ENCODE results near the gene BRI3BP. TPM values are rescaled to one million over a fixed set of nuclear protein-coding genes. Genes with fewer than 3 reads are reported as not detected.

BRI3BP gene
- total and polyA plus RNA-seq, 9 of the 15 experiments (the other 6 are each of a cell fraction or from before 2014, with no cell fraction given): 12.3 to 25.0 (median 16.6) TPM

GRCh38 chr12:125071456-125071855 lies 78.0 kb downstream of the BRI3BP start:
- Histone ChIP-seq H3K27ac (ENCODE audit: extremely low read depth, low read depth, low read length) (no peak overlapping the region), H4K20me1 (replicated peaks; ENCODE audit: control insufficient read depth, insufficient read depth, low read length) (0 out of 2 replicates have a peak, but pooled peaks cover 9% of the 10 kb centered on the region), H3K4me1 (replicated peaks in 1 of 2; ENCODE audit: control insufficient read depth in 2 of 2, insufficient read depth in 2 of 2, low read length in 2 of 2) (no peaks in the 10 kb centered on the region; a peak in 2 of 5 replicates), H3K9me3 (replicated peaks; ENCODE audit: control insufficient read depth, insufficient read depth, low read depth, low read length) (no peaks in the 10 kb centered on the region), H2AFZ (ENCODE audit: low read depth, low read length) (no peak overlapping the region), H3K36me3 (ENCODE audit: control insufficient read depth, insufficient read depth, low read length) (peaks cover 4% of the 10 kb centered on the region; the same call in 2 of the 3 replicates), H3K9me1 (ENCODE audit: control insufficient read depth, insufficient read depth, low read length) (no peaks in the 10 kb centered on the region), H3K4me2 (ENCODE audit: insufficient read depth, low read length) (no peak overlapping the region), H3K4me3 (no peak overlapping the region), H3K79me2 (ENCODE audit: control insufficient read depth, insufficient read depth, low read length) (peaks cover 3% of the 10 kb centered on the region; the same call in 1 of the 3 replicates), H3K27me3 (ENCODE audit: control insufficient read depth in 2 of 2, insufficient read depth in 2 of 2, low read length in 2 of 2) (peaks cover 0 to 13% of the 10 kb centered on the region in 2 experiments; a peak in 1 of 5 replicates), H3K9ac (ENCODE audit: insufficient read depth in 1 of 2, low read depth in 2 of 2, low read length in 2 of 2) (no peak overlapping the region)
- 56% methylated on average over 12 of the region's 12 CpGs for WGBS (ENCODE audit: insufficient coverage, low coverage, missing lambda C conversion rate)
- POLR2A ChIA-PET: no interaction called here
- CTCF ChIA-PET (ENCODE audit: low intra/inter-chr PET ratio): no interaction called here
- intact Hi-C loops (cut with micrococcal nuclease): no loop called here
- ATAC-seq (peak; percentile 38; the same call in 2 of the 3 replicates), FAIRE-seq (no peak), DNase-seq (ENCODE audit: extremely low read depth in 1 of 4, low spot score in 3 of 4) (no peak)
- BruUV-seq (replicated peaks): no TSS peak
- no peak for TF ChIP-seq ZNF316 (IDR thresholded peaks at IDR 0.05)
- in situ Hi-C loops (cut with MboI): no loop called here

GRCh38 chr12:125072496-125072895 lies 79.1 kb downstream of the BRI3BP start:
- FAIRE-seq (no peak), ATAC-seq (no peak), DNase-seq (ENCODE audit: extremely low read depth in 1 of 4, low spot score in 3 of 4) (no peak)
- in situ Hi-C loops (cut with MboI): no loop called here
- peaks cover 9% of the 10 kb centered on the region; the same call in 2 of the 3 replicates for H3K36me3 ChIP-seq (ENCODE audit: control insufficient read depth, insufficient read depth, low read length)
- peaks cover 0 to 13% of the 10 kb centered on the region in 2 experiments; a peak in 1 of 5 replicates for H3K27me3 ChIP-seq (ENCODE audit: control insufficient read depth in 2 of 2, insufficient read depth in 2 of 2, low read length in 2 of 2)
- H3K27ac ChIP-seq (ENCODE audit: extremely low read depth, low read depth, low read length): no peak overlapping the region
- no peak overlapping the region for H3K4me3 ChIP-seq
- H3K9me1 ChIP-seq (ENCODE audit: control insufficient read depth, insufficient read depth, low read length): no peaks in the 10 kb centered on the region
- intact Hi-C loops (cut with micrococcal nuclease): no loop called here
- CTCF ChIA-PET (ENCODE audit: low intra/inter-chr PET ratio): no interaction called here
- no peak overlapping the region for H2AFZ ChIP-seq (ENCODE audit: low read depth, low read length)
- POLR2A ChIA-PET: interaction anchor here (1.0 to 1.3 kb wide), 2 partner anchors 11 to 84 kb away, joined by 3 read pairs; no protein-coding TSS in a partner anchor
- no peaks in the 10 kb centered on the region for H3K79me2 ChIP-seq (ENCODE audit: control insufficient read depth, insufficient read depth, low read length)
- no TSS peak for BruUV-seq (replicated peaks)
- 0 out of 2 replicates have a peak, but pooled peaks cover 9% of the 10 kb centered on the region for H4K20me1 ChIP-seq (replicated peaks; ENCODE audit: control insufficient read depth, insufficient read depth, low read length)
- H3K4me1 ChIP-seq (replicated peaks in 1 of 2; ENCODE audit: control insufficient read depth in 2 of 2, insufficient read depth in 2 of 2, low read length in 2 of 2): no peaks in the 10 kb centered on the region; a peak in 1 of 5 replicates
- no peak overlapping the region for H3K4me2 ChIP-seq (ENCODE audit: insufficient read depth, low read length)
- no peaks in the 10 kb centered on the region for H3K9me3 ChIP-seq (replicated peaks; ENCODE audit: control insufficient read depth, insufficient read depth, low read depth, low read length)
- WGBS (ENCODE audit: insufficient coverage, low coverage, missing lambda C conversion rate): 34% methylated on average over 2 of the region's 2 CpGs
- H3K9ac ChIP-seq (ENCODE audit: insufficient read depth in 1 of 2, low read depth in 2 of 2, low read length in 2 of 2): no peak overlapping the region
- TF ChIP-seq ZNF175 (CRISPR knock-in tag; IDR thresholded peaks at IDR 0.05; ENCODE audit: low read depth): no peak
- no peak for TF ChIP-seq NFYB (IDR thresholded peaks at IDR 0.05; ENCODE audit: extremely low read depth, insufficient read length)
- TF ChIP-seq MYBL2 (IDR thresholded peaks at IDR 0.05; ENCODE audit: low read depth): no peak
- TF ChIP-seq MYBL2 (CRISPR knock-in tag; IDR thresholded peaks at IDR 0.05; ENCODE audit: borderline replicate concordance): no peak
- TF ChIP-seq ZNF3 (CRISPR knock-in tag; IDR thresholded peaks at IDR 0.05): no peak
- no peak for TF ChIP-seq SRSF7 (optimal IDR thresholded peaks at IDR 0.05; ENCODE audit: low read depth, low read length)
- TF ChIP-seq MCM3 (IDR thresholded peaks at IDR 0.05): no peak
- TF ChIP-seq ZNF263 (CRISPR knock-in tag; IDR thresholded peaks at IDR 0.05; ENCODE audit: borderline replicate concordance): no peak
- TF ChIP-seq MTA1 (IDR thresholded peaks at IDR 0.05; ENCODE audit: borderline replicate concordance): no peak
- no peak for TF ChIP-seq ZNF133 (CRISPR knock-in tag; IDR thresholded peaks at IDR 0.05)
- no peak for TF ChIP-seq DMBX1 (CRISPR knock-in tag; IDR thresholded peaks at IDR 0.05; ENCODE audit: borderline replicate concordance)
- no peak for TF ChIP-seq ZBTB43 (CRISPR knock-in tag; IDR thresholded peaks at IDR 0.05)
- TF ChIP-seq NKRF (IDR thresholded peaks at IDR 0.05; ENCODE audit: borderline replicate concordance): no peak
- no peak for TF ChIP-seq CBX1 (IDR thresholded peaks at IDR 0.05; ENCODE audit: low read depth)
